ENCODE data around the gene NEU1. TPM values are rescaled to one million over a fixed set of nuclear protein-coding genes. Genes with fewer than 3 reads are reported as not detected.

NEU1 gene
- total RNA-seq, 2 experiments from 2014 or later = 29.2 to 29.6 TPM

- CTCF ChIA-PET = interaction anchor here (0.8 to 2.0 kb wide), 6 partner anchors 26 to 236 kb away, joined by 3 to 6 read pairs (median 3); partner anchors contain the start of genes BAG6 and NEU1
Observed at GRCh38 chr6:31888276-31889258, 25.9 kb upstream of the NEU1 start.

DNA sequence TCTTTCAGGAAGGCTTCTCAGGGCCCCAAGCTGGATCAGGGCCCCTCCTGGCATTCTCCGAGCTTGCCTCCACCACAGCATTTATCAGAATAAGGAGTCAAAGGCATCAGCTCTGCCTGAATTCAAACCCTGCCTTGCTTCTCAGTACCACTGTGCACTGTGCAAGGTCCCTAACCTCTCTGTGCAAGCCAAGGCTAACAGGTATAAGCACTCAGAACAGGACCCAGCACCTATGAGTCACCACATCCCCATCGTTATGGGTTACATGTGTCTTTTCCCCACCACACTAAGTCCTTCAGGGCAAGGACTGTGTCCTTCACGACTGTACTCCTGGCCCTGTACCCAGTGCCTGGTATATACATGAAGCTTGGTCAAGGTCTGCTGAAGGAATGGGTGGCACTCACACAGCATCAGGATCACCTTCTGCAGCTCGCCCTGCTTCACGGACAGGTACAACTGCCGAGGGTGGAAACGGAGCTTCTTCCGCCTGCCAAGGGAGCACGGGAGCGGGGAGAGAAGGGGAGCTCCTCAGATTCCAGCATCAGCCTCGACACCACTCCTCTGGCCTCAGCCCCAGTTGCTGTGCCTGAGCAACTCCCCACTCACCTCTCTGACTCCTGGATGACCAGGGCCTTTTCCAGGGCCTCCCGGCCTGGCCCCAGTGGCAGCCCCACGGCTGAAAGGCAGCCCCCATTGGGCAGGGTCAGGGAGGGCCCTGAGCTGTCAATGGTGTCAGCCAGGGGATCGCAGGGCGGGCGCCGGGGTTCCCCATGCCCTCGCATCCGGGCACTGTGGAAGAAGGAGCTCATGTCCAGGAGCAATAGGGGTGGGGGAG lies 24.8 kb upstream of the NEU1 start:
- H3K27me3 Mint-ChIP-seq = no peaks in the 10 kb centered on the region
- ChIA-PET POLR2A (interaction anchor here (0.6 to 1.1 kb wide), 3 partner anchors 10 to 189 kb away, joined by 3 read pairs; partner anchors contain the start of gene EHMT2), CTCF (interaction anchor here (0.5 to 2.0 kb wide), 3 partner anchors 9 to 116 kb away, joined by 3 to 6 read pairs (median 3); partner anchors contain the start of gene NEU1)
- H3K9me3 Mint-ChIP-seq = no peaks in the 10 kb centered on the region
- peaks cover 60% of the 10 kb centered on the region for H3K36me3 Mint-ChIP-seq (ENCODE audit: low read depth)
- no peak for DNase-seq
- peaks cover 4% of the 10 kb centered on the region for H3K4me1 Mint-ChIP-seq
- H3K4me3 Mint-ChIP-seq = no peak overlapping the region
- H3K27ac Mint-ChIP-seq = no peak overlapping the region

More at GRCh38 chr6:31888276-31889258, 25.9 kb upstream of the NEU1 start:
- Mint-ChIP-seq H3K4me3 (no peak overlapping the region), H3K27me3 (no peaks in the 10 kb centered on the region), H3K36me3 (ENCODE audit: low read depth) (peaks cover 64% of the 10 kb centered on the region), H3K27ac (no peak overlapping the region), H3K9me3 (no peaks in the 10 kb centered on the region), H3K4me1 (peaks cover 13% of the 10 kb centered on the region)
- POLR2A ChIA-PET = no interaction called here
- peak; percentile 33 for DNase-seq

DNA sequence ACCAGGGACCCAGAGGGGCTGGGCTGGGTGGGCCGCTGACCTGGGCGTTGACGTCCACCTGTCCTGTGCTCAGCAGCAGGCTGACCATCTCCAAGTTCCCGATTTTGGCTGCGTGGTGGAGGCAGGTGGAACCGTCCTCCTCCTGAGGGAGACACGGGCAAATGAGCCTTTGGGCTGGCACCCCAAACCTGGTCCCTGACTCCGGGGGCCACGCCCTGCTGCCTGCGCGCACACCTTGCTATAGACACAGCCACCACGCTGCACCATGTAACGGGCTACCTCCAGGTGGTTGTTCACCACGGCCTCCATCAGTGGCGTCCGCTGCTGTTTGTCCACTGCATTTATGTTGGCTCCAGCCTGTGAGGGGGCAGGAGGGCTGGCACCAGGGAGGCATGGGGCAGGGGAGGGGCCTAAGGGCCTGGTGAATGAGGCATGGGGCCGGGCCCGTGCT lies 23.9 kb upstream of the NEU1 start:
- no peak overlapping the region for H3K27ac Mint-ChIP-seq
- DNase-seq = no peak
- H3K4me1 Mint-ChIP-seq = no peaks in the 10 kb centered on the region
- no peaks in the 10 kb centered on the region for H3K27me3 Mint-ChIP-seq
- peaks cover 60% of the 10 kb centered on the region for H3K36me3 Mint-ChIP-seq (ENCODE audit: low read depth)
- no peak overlapping the region for H3K4me3 Mint-ChIP-seq
- CTCF ChIA-PET = interaction anchor here (0.5 to 1.0 kb wide), 2 partner anchors 10 to 115 kb away, joined by 3 read pairs; no protein-coding TSS in a partner anchor
- no peaks in the 10 kb centered on the region for H3K9me3 Mint-ChIP-seq
- POLR2A ChIA-PET = interaction anchor here (0.6 kb wide), 1 partner anchor 189 kb away, joined by 3 read pairs; no protein-coding TSS in a partner anchor

DNA sequence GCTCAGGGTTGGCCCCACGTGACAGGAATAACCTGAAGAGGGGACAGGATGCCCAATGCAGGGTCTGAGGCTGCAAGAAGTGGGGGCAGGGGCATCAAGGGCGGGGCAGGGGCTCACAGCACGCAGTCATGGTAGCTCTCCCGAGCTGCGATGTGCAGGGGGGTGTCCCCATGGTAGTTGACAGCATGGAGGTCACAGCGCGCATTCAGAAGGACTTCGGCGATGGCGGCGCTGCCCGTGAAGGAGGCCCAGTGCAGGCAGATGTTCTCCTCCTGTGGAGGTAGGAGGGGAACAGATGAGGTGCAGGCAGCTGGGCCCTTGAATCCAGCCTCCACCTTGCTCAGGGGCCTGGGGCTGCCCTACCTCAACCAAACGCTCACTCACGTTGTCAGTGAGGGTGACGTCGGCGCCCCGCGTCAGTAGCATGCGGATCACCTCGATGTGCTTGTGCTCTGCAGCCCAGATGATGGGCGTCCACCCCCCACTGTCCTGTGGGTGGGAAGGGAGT lies 22.0 kb upstream of the NEU1 start:
- Mint-ChIP-seq H3K36me3 (ENCODE audit: low read depth) (peaks cover 64% of the 10 kb centered on the region), H3K9me3 (no peaks in the 10 kb centered on the region), H3K27ac (no peak overlapping the region), H3K27me3 (no peaks in the 10 kb centered on the region), H3K4me3 (no peak overlapping the region), H3K4me1 (no peaks in the 10 kb centered on the region)
- ChIA-PET POLR2A (no interaction called here), CTCF (interaction anchor here (1.0 to 1.3 kb wide), 2 partner anchors 14 to 173 kb away, joined by 3 to 4 read pairs; no protein-coding TSS in a partner anchor)
- no peak for DNase-seq

DNA sequence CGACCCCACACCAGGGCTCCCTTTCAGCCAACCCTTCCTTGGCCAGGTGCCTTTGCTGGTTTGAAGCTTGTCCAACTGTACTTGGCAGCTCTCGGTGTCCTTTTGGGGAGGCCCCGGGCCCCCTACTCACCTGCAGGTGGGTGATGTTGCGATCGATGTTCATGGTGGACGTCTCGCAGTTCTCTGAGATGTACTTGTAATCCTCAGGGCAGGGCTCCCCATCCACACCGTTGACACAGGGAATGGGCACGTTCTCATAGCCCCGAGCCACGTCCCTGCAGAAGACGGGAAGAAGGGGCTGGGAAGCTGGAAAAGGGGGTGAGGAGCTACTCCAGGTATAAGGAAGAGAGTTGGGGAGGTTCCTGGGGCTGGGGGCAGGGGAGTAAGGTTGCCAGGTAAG lies 21.1 kb upstream of the NEU1 start:
- POLR2A ChIA-PET = interaction anchor here (1.0 kb wide), 1 partner anchor 26 kb away, joined by 3 read pairs; no protein-coding TSS in a partner anchor
- Mint-ChIP-seq H3K4me1 (no peaks in the 10 kb centered on the region), H3K27me3 (no peaks in the 10 kb centered on the region), H3K36me3 (ENCODE audit: low read depth) (peaks cover 62% of the 10 kb centered on the region), H3K27ac (no peak overlapping the region), H3K9me3 (no peaks in the 10 kb centered on the region), H3K4me3 (no peak overlapping the region)
- no peak for DNase-seq
- CTCF ChIA-PET = interaction anchor here (1.3 kb wide), 1 partner anchor 15 kb away, joined by 4 read pairs; no protein-coding TSS in a partner anchor

GRCh38 chr6:31882344-31882743 lies 19.7 kb upstream of the NEU1 start:
- POLR2A ChIA-PET = no interaction called here
- no peak overlapping the region for H3K4me3 Mint-ChIP-seq
- DNase-seq = no peak
- no peaks in the 10 kb centered on the region for H3K4me1 Mint-ChIP-seq
- H3K9me3 Mint-ChIP-seq = no peaks in the 10 kb centered on the region
- H3K27ac Mint-ChIP-seq = no peak overlapping the region
- H3K36me3 Mint-ChIP-seq (ENCODE audit: low read depth) = peaks cover 59% of the 10 kb centered on the region
- no peaks in the 10 kb centered on the region for H3K27me3 Mint-ChIP-seq
- CTCF ChIA-PET = no interaction called here

DNA sequence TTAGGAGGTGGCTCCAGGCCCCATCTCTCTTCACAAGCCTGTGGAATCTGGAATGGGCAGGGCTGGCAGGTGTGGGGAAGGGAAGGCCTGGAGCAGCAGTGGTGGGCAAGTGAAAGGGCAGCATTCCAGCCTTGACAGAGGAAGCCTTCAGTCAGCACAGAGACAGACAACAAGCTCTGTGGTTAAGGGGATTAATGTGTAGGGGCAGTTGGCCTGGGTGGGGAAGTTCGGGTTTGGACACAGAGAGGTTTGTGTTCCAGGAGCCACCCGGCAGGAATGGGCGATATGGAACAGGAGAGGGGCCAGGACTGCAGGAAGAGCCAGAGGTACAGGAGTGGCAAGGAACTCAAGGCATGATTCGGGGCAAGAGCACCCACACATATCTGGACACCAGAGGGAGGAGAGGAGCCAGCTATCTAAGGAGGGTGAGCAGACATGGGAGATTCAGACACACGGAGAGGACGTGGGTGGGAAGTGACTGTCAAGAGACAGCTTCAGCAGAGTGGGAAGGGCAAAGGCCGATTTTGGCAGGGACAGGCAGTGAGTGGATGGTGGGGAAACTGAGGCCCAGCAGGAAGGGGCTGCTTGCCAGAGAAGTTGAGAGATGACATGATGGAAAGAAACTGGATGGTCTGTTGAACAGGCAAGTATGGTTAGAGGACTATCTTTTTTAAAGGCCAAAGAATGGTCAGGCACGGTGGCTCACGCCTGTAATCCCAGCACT lies 18.7 kb upstream of the NEU1 start:
- H3K4me3 Mint-ChIP-seq = no peak overlapping the region
- no peak for DNase-seq
- H3K27me3 Mint-ChIP-seq = no peaks in the 10 kb centered on the region
- H3K9me3 Mint-ChIP-seq = no peaks in the 10 kb centered on the region
- POLR2A ChIA-PET = no interaction called here
- CTCF ChIA-PET = no interaction called here
- no peak overlapping the region for H3K27ac Mint-ChIP-seq
- peaks cover 53% of the 10 kb centered on the region for H3K36me3 Mint-ChIP-seq (ENCODE audit: low read depth)
- no peaks in the 10 kb centered on the region for H3K4me1 Mint-ChIP-seq

DNA sequence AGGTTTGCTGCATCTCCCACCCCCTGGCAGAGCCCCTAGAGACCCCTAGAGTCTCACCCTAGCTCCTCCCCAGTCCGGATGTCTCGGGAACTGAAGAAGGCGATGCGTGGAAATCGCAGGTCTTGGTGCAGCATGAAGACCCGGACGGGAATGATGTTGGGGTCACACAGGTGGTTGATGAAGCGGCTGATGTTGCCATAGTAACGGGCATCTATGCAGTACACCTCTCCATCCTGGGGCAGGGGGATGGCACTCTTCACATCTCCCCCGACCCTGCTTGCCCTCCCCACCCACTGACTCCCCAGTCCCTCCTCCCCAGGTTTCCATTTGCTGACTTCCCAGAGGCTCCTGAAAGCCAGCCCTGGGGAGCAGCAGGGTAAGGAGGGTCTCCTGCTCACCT lies 18.0 kb upstream of the NEU1 start:
- H3K4me3 Mint-ChIP-seq = no peak overlapping the region
- no peak overlapping the region for H3K27ac Mint-ChIP-seq
- ChIA-PET CTCF (no interaction called here), POLR2A (no interaction called here)
- H3K27me3 Mint-ChIP-seq = no peaks in the 10 kb centered on the region
- H3K36me3 Mint-ChIP-seq (ENCODE audit: low read depth) = peaks cover 48% of the 10 kb centered on the region
- no peaks in the 10 kb centered on the region for H3K9me3 Mint-ChIP-seq
- DNase-seq = no peak
- H3K4me1 Mint-ChIP-seq = no peaks in the 10 kb centered on the region

DNA sequence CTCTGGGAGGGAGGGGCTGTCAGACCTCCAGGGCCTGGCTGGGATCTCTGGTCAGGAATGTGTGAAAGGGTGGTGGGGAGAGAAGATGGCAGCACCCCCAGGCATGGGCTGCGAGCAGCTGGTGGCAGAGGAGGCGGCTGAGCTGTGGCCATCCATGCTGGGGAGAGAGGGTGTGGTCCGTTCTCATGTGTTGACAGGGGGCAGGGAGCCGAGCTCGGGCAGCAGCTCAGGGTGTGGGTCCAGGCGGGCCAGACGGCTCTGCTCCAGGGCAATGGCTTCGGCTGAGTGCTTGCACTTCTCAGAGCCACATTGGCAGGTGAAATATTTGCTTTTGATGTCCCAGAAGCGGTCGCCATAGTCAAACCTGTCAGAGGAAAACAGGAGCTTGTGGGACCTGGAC lies 17.3 kb upstream of the NEU1 start:
- Mint-ChIP-seq H3K27me3 (no peaks in the 10 kb centered on the region), H3K4me1 (peaks cover 1% of the 10 kb centered on the region), H3K4me3 (no peak overlapping the region), H3K9me3 (no peaks in the 10 kb centered on the region), H3K36me3 (ENCODE audit: low read depth) (peaks cover 42% of the 10 kb centered on the region), H3K27ac (no peak overlapping the region)
- POLR2A ChIA-PET = no interaction called here
- no peak for DNase-seq
- CTCF ChIA-PET = no interaction called here

DNA sequence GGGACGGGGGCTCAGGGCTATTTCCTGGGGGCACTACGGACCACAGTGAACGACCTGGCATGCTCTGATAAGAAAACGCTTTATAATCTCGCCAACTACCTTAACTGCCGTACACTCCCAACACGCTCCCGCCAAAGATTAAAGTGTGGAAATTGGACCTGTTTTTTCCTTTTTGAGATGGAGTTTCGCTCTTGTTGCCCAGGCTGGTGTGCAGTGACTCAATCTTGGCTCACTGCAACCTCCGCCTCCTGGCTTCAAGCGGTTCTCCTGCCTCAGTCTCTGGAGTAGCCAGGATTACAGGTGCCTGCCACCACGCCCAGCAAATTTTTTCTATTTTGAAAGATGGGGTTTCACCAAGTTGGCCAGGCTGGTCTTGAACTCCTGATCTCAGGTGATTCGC lies 16.5 kb upstream of the NEU1 start:
- Mint-ChIP-seq H3K4me3 (no peak overlapping the region), H3K27ac (no peak overlapping the region), H3K9me3 (no peaks in the 10 kb centered on the region), H3K36me3 (ENCODE audit: low read depth) (peaks cover 38% of the 10 kb centered on the region), H3K4me1 (peaks cover 2% of the 10 kb centered on the region), H3K27me3 (no peaks in the 10 kb centered on the region)
- ChIA-PET CTCF (no interaction called here), POLR2A (no interaction called here)
- DNase-seq = no peak

DNA sequence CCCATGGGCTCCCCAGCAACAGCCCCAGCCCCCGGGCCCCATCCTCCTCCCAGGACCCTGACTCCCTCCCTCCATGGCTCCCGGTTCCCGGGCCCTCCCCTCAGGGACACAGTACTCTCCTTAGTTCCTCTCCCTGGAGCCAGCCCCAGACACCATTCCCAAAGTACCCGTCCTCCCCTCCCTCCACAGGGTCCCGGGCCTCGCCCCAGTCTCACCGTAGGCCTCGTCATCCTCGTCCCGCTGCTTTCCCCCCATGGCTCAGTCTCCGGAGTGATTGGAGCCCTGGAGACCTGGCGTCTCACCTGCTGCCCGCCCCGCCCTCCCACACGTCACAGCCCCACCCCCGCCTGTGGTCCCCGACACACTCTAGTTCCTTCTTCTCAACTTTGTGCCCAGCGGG lies 16.1 kb upstream of the NEU1 start, which contains the start of gene SLC44A4:
Gene SLC44A4 (minus strand): TSS at position 272 of the 400 bp plus-strand sequence. CDS start 17 bp downstream, at position 255.
- Mint-ChIP-seq H3K27ac (no peak within 1 kb of the TSS), H3K4me1 (peaks cover 2% of the 10 kb centered on the region), H3K4me3 (no peak within 1 kb of the TSS), H3K9me3 (no peaks in the 10 kb centered on the region), H3K27me3 (no peaks in the 10 kb centered on the region), H3K36me3 (ENCODE audit: low read depth) (peaks cover 34% of the 10 kb centered on the region)
- ChIA-PET CTCF (no interaction called here), POLR2A (no interaction called here)
- no peak for DNase-seq

GRCh38 chr6:31878222-31878621 lies 15.6 kb upstream of the NEU1 start:
- Mint-ChIP-seq H3K27ac (no peak overlapping the region), H3K36me3 (ENCODE audit: low read depth) (peaks cover 31% of the 10 kb centered on the region), H3K4me1 (peaks cover 2% of the 10 kb centered on the region), H3K27me3 (no peaks in the 10 kb centered on the region), H3K9me3 (no peaks in the 10 kb centered on the region), H3K4me3 (no peak overlapping the region)
- ChIA-PET POLR2A (no interaction called here), CTCF (no interaction called here)
- DNase-seq = no peak

Measured in activated CD4-positive, alpha-beta memory T cell treated with anti-CD3 and anti-CD28 coated beads, Interleukin-2, amount 10 ng/mL, durations not matched to agents 7 days and 5 days (primary cell).